Subcutaneous preadipocyte (primary cell): Measurements from ENCODE around the gene ZFAND3. TPM values are rescaled to one million over a fixed set of nuclear protein-coding genes. Genes with fewer than 3 reads are reported as not detected.

Experiments used
- small RNA-seq: library from RNA; depleted of rRNA; stranded (forward); fragments of <200 nt; gene quantifications from one replicate; pipeline ENCODE3, GENCODE V24; 2012
- total RNA-seq: library from RNA; depleted of rRNA; stranded (reverse); fragments of >200 nt; gene quantifications from 2 replicates; pipeline ENCODE4 v1.2.3, GENCODE V29; 2012

ZFAND3 gene, protein sequence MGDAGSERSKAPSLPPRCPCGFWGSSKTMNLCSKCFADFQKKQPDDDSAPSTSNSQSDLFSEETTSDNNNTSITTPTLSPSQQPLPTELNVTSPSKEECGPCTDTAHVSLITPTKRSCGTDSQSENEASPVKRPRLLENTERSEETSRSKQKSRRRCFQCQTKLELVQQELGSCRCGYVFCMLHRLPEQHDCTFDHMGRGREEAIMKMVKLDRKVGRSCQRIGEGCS
- 11.0 and 11.3 TPM in 2 replicates for total RNA-seq

DNA sequence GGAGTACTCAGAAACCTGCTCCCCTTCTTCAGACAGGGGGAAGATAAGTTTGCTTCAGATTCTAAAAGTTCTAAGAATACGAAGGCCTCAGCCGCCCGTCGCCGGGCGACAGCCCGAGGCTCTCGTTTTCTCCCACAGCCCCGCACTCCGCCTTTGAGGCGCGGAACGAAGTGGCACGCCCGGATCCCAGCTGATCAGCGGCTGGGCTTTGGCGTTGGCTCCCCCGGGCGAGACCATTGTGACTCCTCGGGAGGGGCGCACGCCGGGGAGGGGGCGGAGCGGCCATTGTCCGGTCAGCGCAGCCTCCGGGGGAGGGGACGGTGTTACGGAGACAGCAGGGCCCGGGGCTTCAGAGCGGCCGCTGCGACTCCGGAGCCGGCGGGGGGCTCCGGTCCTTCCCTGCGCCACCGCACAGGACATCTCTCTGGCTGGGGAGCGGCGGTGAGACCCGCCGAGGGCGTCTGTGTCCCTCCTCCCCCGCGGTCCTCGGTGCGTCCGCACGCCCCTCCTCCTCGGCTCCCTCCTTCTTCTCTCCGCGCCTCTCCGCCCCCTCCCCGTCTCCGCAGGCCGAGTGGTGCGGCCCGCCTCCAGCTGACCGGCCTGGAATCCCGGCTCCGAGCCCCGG is at the start of gene ZFAND3:
Gene ZFAND3, plus strand, starts transcription at position 551 of the 625 bp plus-strand sequence. CDS start 219 bp downstream, outside the sequence.

Small RNAs within 50 kb of the gene (small RNA-seq; reads per million reads assigned to genes)
- gene RN7SL285P (not detected), gene RNU1-87P (not detected)

Other genes starting within 250 kb of the ZFAND3 start
- gene MDGA1, start 121.8 kb upstream of the ZFAND3 start, total RNA-seq, result 1.2 and 4.4 TPM in 2 replicates